Left renal cortex interstitium (tissue), 4 donors: Measurements from ENCODE around the gene ZNF407. TPM values are rescaled to one million over a fixed set of nuclear protein-coding genes. Genes with fewer than 3 reads are reported as not detected.

ENCODE experiments used
- DNase-seq, 4 donors: peaks; one replicate each; pipeline ENCODE4 v3.0.0-alpha.2; 2013; ENCODE audit warnings: low read depth in 4 of 4, low spot score in 2 of 4, missing footprints in 1 of 4
- polyA plus RNA-seq, 4 donors: library from polyadenylated mRNA; unstranded; fragments of 120-200 nt; gene quantifications; one replicate each; pipeline ENCODE4 v1.2.1, GENCODE V29; 2013; ENCODE audit not compliant: insufficient read length in 4 of 4

ZNF407 gene
- polyA plus RNA-seq, 4 donors: 9.8 to 10.1 (median 10.1) TPM

GRCh38 chr18:75057169-75057960 is 459.7 kb downstream of the ZNF407 start:
- DNase-seq: no peak

GRCh38 chr18:75060185-75060584 is 462.5 kb downstream of the ZNF407 start:
- DNase-seq: no peak

GRCh38 chr18:75062297-75062886 is 464.7 kb downstream of the ZNF407 start:
- DNase-seq: no peak

GRCh38 chr18:75063196-75063595 is 465.5 kb downstream of the ZNF407 start:
- no peak for DNase-seq

- DNase-seq: no peak
Measured at GRCh38 chr18:75063615-75064512, 466.2 kb downstream of the ZNF407 start.

- DNase-seq: no peak
Measured at GRCh38 chr18:75064513-75064905, 466.8 kb downstream of the ZNF407 start.

- DNase-seq: no peak
Measured at GRCh38 chr18:75065251-75066000, 467.8 kb downstream of the ZNF407 start.

- no peak for DNase-seq
Measured at GRCh38 chr18:75066021-75066880, 468.6 kb downstream of the ZNF407 start.

- no peak for DNase-seq
Measured at GRCh38 chr18:75066936-75067335, 469.3 kb downstream of the ZNF407 start.

- DNase-seq: no peak
Measured at GRCh38 chr18:75067996-75068645, 470.5 kb downstream of the ZNF407 start.

- DNase-seq: no peak
Measured at GRCh38 chr18:75068682-75069435, 471.2 kb downstream of the ZNF407 start.

- DNase-seq: no peak
Measured at GRCh38 chr18:75070235-75070624, 472.6 kb downstream of the ZNF407 start.

- DNase-seq: no peak
Measured at GRCh38 chr18:75070625-75071483, 473.2 kb downstream of the ZNF407 start.

GRCh38 chr18:75071484-75071785 is 473.8 kb downstream of the ZNF407 start:
- no peak for DNase-seq

GRCh38 chr18:75071866-75072671 is 474.4 kb downstream of the ZNF407 start:
- DNase-seq: no peak

GRCh38 chr18:75072672-75073371 is 475.2 kb downstream of the ZNF407 start:
- DNase-seq: no peak
